DOHH2 (cell line): ENCODE results near the gene DYNC2H1.

Source experiments
- EZH2phosphoT487 ChIP-seq: fragments of 200-600 bp; sonication (generic); IDR thresholded peaks from 2 replicates; pipeline ENCODE4 v1.6.1; 2017; ENCODE audit warnings: borderline replicate concordance, mild to moderate bottlenecking, antibody characterized with exemption, low read length, moderate library complexity, mixed read lengths
- TF ChIP-seq, protein P1 (sequence below): fragments of 200-600 bp; sonication (generic); IDR thresholded peaks from one replicate; pipeline ENCODE4 v1.5.1; 2014; ENCODE audit warnings: antibody characterized with exemption, mild to moderate bottlenecking, low read depth, low read length; ENCODE audit not compliant: poor library complexity, severe bottlenecking

GRCh38 chr11:103418014-103418413 lies 308.8 kb downstream of the DYNC2H1 start:
- TF ChIP-seq, protein P1, sequence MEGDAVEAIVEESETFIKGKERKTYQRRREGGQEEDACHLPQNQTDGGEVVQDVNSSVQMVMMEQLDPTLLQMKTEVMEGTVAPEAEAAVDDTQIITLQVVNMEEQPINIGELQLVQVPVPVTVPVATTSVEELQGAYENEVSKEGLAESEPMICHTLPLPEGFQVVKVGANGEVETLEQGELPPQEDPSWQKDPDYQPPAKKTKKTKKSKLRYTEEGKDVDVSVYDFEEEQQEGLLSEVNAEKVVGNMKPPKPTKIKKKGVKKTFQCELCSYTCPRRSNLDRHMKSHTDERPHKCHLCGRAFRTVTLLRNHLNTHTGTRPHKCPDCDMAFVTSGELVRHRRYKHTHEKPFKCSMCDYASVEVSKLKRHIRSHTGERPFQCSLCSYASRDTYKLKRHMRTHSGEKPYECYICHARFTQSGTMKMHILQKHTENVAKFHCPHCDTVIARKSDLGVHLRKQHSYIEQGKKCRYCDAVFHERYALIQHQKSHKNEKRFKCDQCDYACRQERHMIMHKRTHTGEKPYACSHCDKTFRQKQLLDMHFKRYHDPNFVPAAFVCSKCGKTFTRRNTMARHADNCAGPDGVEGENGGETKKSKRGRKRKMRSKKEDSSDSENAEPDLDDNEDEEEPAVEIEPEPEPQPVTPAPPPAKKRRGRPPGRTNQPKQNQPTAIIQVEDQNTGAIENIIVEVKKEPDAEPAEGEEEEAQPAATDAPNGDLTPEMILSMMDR, result no peak
- no peak for TF ChIP-seq EZH2phosphoT487
